SU-DHL-6 (cell line): Measurements from ENCODE around the gene UBR4.

Experiments used
- H2AFZ ChIP-seq: fragments of 200-600 bp; sonication (generic); 2 replicates; pipeline ENCODE4 v1.6.1; 2014; ENCODE audit warnings: low read depth, mild to moderate bottlenecking, moderate library complexity, mixed read lengths, antibody characterized with exemption, low read length; ENCODE audit not compliant: severe bottlenecking
- H3F3A ChIP-seq: fragments of 200-600 bp; shearing (Covaris generic); 2 replicates; pipeline ENCODE4 v1.6.0; 2016; ENCODE audit warnings: antibody characterized with exemption, mild to moderate bottlenecking; ENCODE audit not compliant: insufficient read depth
- H3K27ac ChIP-seq: fragments of 200-600 bp; sonication (generic); 2 replicates; pipeline ENCODE4 v1.5.1; 2016; ENCODE audit warnings: low read depth, mild to moderate bottlenecking, low read length, moderate library complexity, mixed read lengths
- H3K27me3 ChIP-seq: fragments of 200-600 bp; sonication (generic), shearing (Covaris generic); 2 replicates; pipeline ENCODE4 v1.6.0; 2014; ENCODE audit warnings: mild to moderate bottlenecking, low read length
- H3K36me3 ChIP-seq: fragments of 200-600 bp; sonication (generic); 2 replicates; pipeline ENCODE4 v1.6.1; 2014; ENCODE audit warnings: mild to moderate bottlenecking, low read length, mixed read lengths
- H3K4me2 ChIP-seq: fragments of 300-600, 200-600 bp; shearing (Covaris generic), sonication (generic); 2 replicates; pipeline ENCODE4 v1.6.0; 2014; ENCODE audit warnings: low read length, low read depth, mild to moderate bottlenecking; ENCODE audit not compliant: poor library complexity, severe bottlenecking
- H3K4me3 ChIP-seq: fragments of 200-600 bp; sonication (generic); 2 replicates; pipeline ENCODE4 v1.5.1; 2014; ENCODE audit warnings: antibody characterized with exemption, low read length, mild to moderate bottlenecking, mixed read lengths; ENCODE audit not compliant: insufficient read depth, poor library complexity, severe bottlenecking
- H3K79me2 ChIP-seq: fragments of 200-600 bp; sonication (generic); 2 replicates; pipeline ENCODE4 v1.6.1; 2014; ENCODE audit warnings: mild to moderate bottlenecking, low read length, moderate library complexity; ENCODE audit not compliant: insufficient read depth
- H3K9ac ChIP-seq: fragments of 200-600 bp; sonication (generic); 2 replicates; pipeline ENCODE4 v1.7.0; 2014; ENCODE audit warnings: mild to moderate bottlenecking, low read length
- H3K9me2 ChIP-seq: fragments of 200-600 bp; sonication (generic); replicated peaks from 2 replicates; pipeline ENCODE4 v1.6.1; 2014; ENCODE audit warnings: low read length; ENCODE audit not compliant: insufficient read depth
- H3K9me3 ChIP-seq: fragments of 200-600 bp; sonication (generic); 2 replicates; pipeline ENCODE4 v1.6.1; 2014; ENCODE audit warnings: low read length, mixed read lengths; ENCODE audit not compliant: insufficient read depth
- H4K20me1 ChIP-seq: fragments of 200-600 bp; sonication (generic); 2 replicates; pipeline ENCODE4 v1.6.1; 2014; ENCODE audit warnings: low read depth, mild to moderate bottlenecking, antibody characterized with exemption, low read length, moderate library complexity, mixed read lengths
- EZH2phosphoT487 ChIP-seq: fragments of 200-600 bp; sonication (generic), shearing (Covaris generic); conservative IDR thresholded peaks from 2 replicates; pipeline ENCODE4 v1.6.1; 2018; ENCODE audit warnings: mild to moderate bottlenecking, antibody characterized with exemption, low read length, moderate library complexity, mixed read lengths
- TF ChIP-seq, protein P1 (sequence below): fragments of 200-600 bp; sonication (generic); IDR thresholded peaks from one replicate; pipeline ENCODE4 v1.5.1; 2017; ENCODE audit warnings: antibody characterized with exemption, mild to moderate bottlenecking, low read length, moderate library complexity; ENCODE audit not compliant: insufficient read depth, poor library complexity, severe bottlenecking

The UBR4 gene

DNA sequence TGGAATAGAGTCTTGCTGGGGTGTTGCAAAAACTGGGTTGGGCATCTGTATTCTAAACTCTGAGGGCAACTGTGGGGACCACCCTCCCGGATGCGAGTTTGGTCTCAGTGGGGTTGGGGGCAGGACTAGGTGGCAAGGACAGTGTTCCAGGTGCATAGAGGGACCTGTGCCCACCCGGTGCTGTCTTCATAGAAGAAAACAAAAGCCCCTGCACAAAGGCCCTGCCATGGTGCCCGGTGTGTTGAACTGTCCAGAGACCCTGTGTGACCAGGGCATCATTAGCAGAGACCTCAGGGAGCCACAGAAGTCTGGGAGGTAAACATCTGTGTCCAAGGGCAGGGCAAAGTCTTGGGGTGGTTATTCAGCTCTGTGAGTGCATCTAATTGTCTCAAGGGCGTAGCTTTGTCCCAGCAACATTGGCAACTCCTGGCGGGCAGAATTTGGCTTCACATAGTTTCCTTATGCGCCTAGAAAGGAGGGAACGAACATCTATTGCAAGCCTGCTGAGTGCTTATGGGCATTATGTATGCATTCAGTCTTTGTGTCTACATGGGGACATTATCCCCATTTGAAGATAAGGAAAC lies 181.4 kb downstream of the UBR4 start:
- no peak for TF ChIP-seq EZH2phosphoT487
- TF ChIP-seq, protein P1, sequence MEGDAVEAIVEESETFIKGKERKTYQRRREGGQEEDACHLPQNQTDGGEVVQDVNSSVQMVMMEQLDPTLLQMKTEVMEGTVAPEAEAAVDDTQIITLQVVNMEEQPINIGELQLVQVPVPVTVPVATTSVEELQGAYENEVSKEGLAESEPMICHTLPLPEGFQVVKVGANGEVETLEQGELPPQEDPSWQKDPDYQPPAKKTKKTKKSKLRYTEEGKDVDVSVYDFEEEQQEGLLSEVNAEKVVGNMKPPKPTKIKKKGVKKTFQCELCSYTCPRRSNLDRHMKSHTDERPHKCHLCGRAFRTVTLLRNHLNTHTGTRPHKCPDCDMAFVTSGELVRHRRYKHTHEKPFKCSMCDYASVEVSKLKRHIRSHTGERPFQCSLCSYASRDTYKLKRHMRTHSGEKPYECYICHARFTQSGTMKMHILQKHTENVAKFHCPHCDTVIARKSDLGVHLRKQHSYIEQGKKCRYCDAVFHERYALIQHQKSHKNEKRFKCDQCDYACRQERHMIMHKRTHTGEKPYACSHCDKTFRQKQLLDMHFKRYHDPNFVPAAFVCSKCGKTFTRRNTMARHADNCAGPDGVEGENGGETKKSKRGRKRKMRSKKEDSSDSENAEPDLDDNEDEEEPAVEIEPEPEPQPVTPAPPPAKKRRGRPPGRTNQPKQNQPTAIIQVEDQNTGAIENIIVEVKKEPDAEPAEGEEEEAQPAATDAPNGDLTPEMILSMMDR: no peak
- H3K4me3 ChIP-seq: no peak overlapping the region
- no peak overlapping the region for H3K4me2 ChIP-seq
- H2AFZ ChIP-seq: no peak overlapping the region
- H3F3A ChIP-seq: no peaks in the 10 kb centered on the region
- H3K27me3 ChIP-seq: no peaks in the 10 kb centered on the region
- H3K27ac ChIP-seq: no peak overlapping the region
- H3K36me3 ChIP-seq: no peaks in the 10 kb centered on the region
- no peaks in the 10 kb centered on the region for H3K79me2 ChIP-seq
- H4K20me1 ChIP-seq: no peaks in the 10 kb centered on the region
- H3K9ac ChIP-seq: no peak overlapping the region
- no peaks in the 10 kb centered on the region for H3K9me3 ChIP-seq
- no peaks in the 10 kb centered on the region for H3K9me2 ChIP-seq

DNA sequence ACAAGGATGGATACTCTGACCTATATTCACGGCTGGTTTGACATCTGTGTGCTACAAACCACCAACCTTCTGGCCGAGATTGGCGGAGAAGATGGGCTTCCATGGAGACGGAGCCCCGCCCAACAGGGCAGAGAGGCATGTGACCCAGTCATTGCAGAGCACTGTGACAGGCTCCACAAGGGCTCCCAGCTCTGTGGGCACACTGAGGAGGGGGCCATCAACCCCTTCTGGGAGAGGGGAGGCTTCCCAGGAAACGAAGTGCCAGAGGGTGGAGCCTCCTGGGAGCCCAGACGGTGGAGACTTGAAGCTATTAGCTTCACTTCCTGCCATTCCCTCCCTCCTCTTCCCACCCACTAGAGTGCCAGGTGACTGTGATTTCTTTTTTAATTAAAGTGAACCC lies 182.0 kb downstream of the UBR4 start:
- Histone ChIP-seq H3K79me2 (no peaks in the 10 kb centered on the region), H3K4me2 (no peak overlapping the region), H3K27me3 (no peaks in the 10 kb centered on the region), H3K36me3 (no peaks in the 10 kb centered on the region), H3K9me2 (no peaks in the 10 kb centered on the region), H3K9me3 (no peaks in the 10 kb centered on the region), H4K20me1 (no peaks in the 10 kb centered on the region), H3F3A (no peaks in the 10 kb centered on the region), H2AFZ (no peak overlapping the region), H3K4me3 (no peak overlapping the region), H3K9ac (no peak overlapping the region), H3K27ac (no peak overlapping the region)
- no peak for TF ChIP-seq EZH2phosphoT487
- TF ChIP-seq, protein P1: no peak
